ENCODE data around the gene KLF13.

DNA sequence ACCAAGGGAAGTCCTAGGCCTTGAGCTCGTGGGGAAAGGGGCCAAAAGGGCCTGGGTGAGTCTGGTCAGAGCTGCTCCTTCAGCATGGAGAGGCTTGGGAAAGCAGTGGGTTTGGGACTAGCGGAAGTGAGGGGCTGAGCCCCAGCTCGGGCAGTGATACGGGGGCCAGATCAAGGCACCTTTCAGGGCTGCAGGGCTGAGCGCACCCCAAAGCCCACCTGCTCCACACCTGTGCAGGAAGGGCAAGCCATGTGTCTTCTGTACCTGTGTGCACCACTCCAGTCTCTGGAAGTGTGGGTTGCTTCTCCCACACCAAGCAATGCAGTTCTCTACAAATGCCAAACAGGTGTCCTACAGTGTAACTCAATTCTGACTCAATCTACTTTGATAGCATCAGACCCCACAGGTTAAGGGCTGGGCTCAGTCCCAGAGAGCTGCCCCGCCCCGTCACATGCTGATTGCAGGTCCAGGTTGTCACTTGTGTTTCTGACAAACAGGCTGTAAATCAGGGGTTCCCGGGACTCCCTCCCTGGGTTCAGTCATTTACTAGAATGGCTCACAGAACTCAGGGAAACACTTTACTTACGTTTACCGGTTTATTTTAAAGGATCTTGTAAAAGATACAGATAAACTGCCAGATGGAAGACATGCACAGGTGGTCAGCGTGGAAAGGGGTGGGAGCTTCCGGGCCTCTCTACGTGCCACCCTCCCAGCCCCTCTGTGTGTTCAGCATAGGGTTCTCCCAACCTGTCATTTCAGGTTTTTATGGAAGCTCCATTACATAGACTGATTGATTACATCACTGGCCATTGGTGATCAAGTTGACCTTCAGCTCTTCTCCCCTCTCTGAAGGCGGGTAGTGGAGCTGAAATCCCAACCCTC, 28.8 kb upstream of the KLF13 start:
- TF ChIP-seq, protein P1, sequence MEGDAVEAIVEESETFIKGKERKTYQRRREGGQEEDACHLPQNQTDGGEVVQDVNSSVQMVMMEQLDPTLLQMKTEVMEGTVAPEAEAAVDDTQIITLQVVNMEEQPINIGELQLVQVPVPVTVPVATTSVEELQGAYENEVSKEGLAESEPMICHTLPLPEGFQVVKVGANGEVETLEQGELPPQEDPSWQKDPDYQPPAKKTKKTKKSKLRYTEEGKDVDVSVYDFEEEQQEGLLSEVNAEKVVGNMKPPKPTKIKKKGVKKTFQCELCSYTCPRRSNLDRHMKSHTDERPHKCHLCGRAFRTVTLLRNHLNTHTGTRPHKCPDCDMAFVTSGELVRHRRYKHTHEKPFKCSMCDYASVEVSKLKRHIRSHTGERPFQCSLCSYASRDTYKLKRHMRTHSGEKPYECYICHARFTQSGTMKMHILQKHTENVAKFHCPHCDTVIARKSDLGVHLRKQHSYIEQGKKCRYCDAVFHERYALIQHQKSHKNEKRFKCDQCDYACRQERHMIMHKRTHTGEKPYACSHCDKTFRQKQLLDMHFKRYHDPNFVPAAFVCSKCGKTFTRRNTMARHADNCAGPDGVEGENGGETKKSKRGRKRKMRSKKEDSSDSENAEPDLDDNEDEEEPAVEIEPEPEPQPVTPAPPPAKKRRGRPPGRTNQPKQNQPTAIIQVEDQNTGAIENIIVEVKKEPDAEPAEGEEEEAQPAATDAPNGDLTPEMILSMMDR (IDR thresholded peaks at IDR 0.05; ENCODE audit: insufficient read depth, low read length): no peak
- TF ChIP-seq, protein P2, sequence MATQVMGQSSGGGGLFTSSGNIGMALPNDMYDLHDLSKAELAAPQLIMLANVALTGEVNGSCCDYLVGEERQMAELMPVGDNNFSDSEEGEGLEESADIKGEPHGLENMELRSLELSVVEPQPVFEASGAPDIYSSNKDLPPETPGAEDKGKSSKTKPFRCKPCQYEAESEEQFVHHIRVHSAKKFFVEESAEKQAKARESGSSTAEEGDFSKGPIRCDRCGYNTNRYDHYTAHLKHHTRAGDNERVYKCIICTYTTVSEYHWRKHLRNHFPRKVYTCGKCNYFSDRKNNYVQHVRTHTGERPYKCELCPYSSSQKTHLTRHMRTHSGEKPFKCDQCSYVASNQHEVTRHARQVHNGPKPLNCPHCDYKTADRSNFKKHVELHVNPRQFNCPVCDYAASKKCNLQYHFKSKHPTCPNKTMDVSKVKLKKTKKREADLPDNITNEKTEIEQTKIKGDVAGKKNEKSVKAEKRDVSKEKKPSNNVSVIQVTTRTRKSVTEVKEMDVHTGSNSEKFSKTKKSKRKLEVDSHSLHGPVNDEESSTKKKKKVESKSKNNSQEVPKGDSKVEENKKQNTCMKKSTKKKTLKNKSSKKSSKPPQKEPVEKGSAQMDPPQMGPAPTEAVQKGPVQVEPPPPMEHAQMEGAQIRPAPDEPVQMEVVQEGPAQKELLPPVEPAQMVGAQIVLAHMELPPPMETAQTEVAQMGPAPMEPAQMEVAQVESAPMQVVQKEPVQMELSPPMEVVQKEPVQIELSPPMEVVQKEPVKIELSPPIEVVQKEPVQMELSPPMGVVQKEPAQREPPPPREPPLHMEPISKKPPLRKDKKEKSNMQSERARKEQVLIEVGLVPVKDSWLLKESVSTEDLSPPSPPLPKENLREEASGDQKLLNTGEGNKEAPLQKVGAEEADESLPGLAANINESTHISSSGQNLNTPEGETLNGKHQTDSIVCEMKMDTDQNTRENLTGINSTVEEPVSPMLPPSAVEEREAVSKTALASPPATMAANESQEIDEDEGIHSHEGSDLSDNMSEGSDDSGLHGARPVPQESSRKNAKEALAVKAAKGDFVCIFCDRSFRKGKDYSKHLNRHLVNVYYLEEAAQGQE (IDR thresholded peaks at IDR 0.05; ENCODE audit: insufficient replicate concordance, low read depth): no peak
- TF ChIP-seq POLR2AphosphoS5 (IDR thresholded peaks at IDR 0.05; ENCODE audit: low read depth) (no peak), SPI1 (IDR thresholded peaks at IDR 0.05; ENCODE audit: borderline replicate concordance, low read depth) (no peak), GABPA (IDR thresholded peaks at IDR 0.05; ENCODE audit: low read depth) (no peak)

Data from HL-60 (cell line).